Measurements from ENCODE around the gene DEGS2.

- TF ChIP-seq POLR2A (IDR thresholded peaks at IDR 0.05) (no peak), POLR2AphosphoS5 (IDR thresholded peaks at IDR 0.05) (no peak)
- TF ChIP-seq, protein P1, sequence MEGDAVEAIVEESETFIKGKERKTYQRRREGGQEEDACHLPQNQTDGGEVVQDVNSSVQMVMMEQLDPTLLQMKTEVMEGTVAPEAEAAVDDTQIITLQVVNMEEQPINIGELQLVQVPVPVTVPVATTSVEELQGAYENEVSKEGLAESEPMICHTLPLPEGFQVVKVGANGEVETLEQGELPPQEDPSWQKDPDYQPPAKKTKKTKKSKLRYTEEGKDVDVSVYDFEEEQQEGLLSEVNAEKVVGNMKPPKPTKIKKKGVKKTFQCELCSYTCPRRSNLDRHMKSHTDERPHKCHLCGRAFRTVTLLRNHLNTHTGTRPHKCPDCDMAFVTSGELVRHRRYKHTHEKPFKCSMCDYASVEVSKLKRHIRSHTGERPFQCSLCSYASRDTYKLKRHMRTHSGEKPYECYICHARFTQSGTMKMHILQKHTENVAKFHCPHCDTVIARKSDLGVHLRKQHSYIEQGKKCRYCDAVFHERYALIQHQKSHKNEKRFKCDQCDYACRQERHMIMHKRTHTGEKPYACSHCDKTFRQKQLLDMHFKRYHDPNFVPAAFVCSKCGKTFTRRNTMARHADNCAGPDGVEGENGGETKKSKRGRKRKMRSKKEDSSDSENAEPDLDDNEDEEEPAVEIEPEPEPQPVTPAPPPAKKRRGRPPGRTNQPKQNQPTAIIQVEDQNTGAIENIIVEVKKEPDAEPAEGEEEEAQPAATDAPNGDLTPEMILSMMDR (IDR thresholded peaks at IDR 0.05): no peak
Measured at GRCh38 chr14:100132903-100133510, 26.4 kb downstream of the DEGS2 start.
